Thyroid gland (tissue), 4 donors: ENCODE measurements around the gene GIMAP1.

Experiments
- POLR2A ChIP-seq, 2 donors: fragments of 450-650 bp; IDR thresholded peaks; one replicate each; pipeline ENCODE4 v1.6.1; 2017; ENCODE audit warnings: antibody characterized with exemption in 2 of 2, mild to moderate bottlenecking in 2 of 2, moderate library complexity in 1 of 2
- TF ChIP-seq, protein P1 (sequence below), 6 experiments: fragments of 200-600 bp in 3 of 6; fragments of 450-650 bp in 3 of 6; sonication (generic) in 3 of 6; IDR thresholded peaks; one replicate each; pipeline ENCODE4 v1.5.1; 2016 to 2019; ENCODE audit warnings: antibody characterized with exemption in 6 of 6, mild to moderate bottlenecking in 2 of 6, inconsistent platforms in 1 of 6, moderate library complexity in 1 of 6

DNA sequence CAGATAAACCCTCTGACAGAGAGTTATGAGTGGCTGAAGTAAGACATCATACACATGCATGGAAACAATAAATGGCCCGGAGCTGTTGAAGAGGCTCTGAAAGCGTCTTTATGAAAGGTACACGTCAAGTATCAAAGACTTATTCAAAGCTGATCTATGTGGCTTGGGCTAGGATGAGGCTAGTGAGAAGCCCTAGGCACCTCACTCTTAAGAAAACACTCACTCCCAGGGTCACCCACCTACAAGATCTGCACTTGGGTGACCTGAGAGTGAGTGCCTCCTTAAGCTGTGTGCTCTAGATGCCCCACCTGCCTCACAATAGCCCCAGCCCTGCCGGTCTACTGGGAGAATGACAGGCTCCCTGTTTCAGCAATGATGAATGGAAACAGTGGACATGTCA lies 1.1 kb upstream of the GIMAP1 start:
- TF ChIP-seq, protein P1, sequence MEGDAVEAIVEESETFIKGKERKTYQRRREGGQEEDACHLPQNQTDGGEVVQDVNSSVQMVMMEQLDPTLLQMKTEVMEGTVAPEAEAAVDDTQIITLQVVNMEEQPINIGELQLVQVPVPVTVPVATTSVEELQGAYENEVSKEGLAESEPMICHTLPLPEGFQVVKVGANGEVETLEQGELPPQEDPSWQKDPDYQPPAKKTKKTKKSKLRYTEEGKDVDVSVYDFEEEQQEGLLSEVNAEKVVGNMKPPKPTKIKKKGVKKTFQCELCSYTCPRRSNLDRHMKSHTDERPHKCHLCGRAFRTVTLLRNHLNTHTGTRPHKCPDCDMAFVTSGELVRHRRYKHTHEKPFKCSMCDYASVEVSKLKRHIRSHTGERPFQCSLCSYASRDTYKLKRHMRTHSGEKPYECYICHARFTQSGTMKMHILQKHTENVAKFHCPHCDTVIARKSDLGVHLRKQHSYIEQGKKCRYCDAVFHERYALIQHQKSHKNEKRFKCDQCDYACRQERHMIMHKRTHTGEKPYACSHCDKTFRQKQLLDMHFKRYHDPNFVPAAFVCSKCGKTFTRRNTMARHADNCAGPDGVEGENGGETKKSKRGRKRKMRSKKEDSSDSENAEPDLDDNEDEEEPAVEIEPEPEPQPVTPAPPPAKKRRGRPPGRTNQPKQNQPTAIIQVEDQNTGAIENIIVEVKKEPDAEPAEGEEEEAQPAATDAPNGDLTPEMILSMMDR (IDR thresholded peaks at IDR 0.05), result no peak
- TF ChIP-seq POLR2A (IDR thresholded peaks at IDR 0.05), result no peak
